KMS-11 (cell line): Measurements from ENCODE around the gene RANBP17.

ENCODE experiments used
- H2AFZ ChIP-seq: fragments of 200-600 bp; sonication (generic); 2 replicates; pipeline ENCODE4 v1.6.1; 2016; ENCODE audit warnings: antibody characterized with exemption, mixed run types, low read depth
- H3K27ac ChIP-seq: fragments of 200-600 bp; sonication (generic); 2 replicates; pipeline ENCODE4 v1.6.1; 2016; ENCODE audit warnings: mild to moderate bottlenecking, mixed run types
- H3K27me3 ChIP-seq: fragments of 200-600 bp; sonication (generic); 2 replicates; pipeline ENCODE4 v1.6.1; 2017; ENCODE audit warnings: mild to moderate bottlenecking, low read depth, mixed run types, moderate library complexity; ENCODE audit not compliant: insufficient read depth
- H3K36me3 ChIP-seq: fragments of 200-600 bp; sonication (generic); 2 replicates; pipeline ENCODE4 v1.6.1; 2017; ENCODE audit warnings: mild to moderate bottlenecking, mixed run types; ENCODE audit not compliant: insufficient read depth
- H3K4me1 ChIP-seq: fragments of 200-600 bp; sonication (generic); 2 replicates; pipeline ENCODE4 v1.6.1; 2016; ENCODE audit warnings: mild to moderate bottlenecking, low read depth, mixed run types; ENCODE audit not compliant: poor library complexity, severe bottlenecking
- H3K4me2 ChIP-seq: fragments of 200-600 bp; sonication (generic); 2 replicates; pipeline ENCODE4 v1.7.0; 2016; ENCODE audit warnings: mild to moderate bottlenecking, mixed run types
- H3K4me3 ChIP-seq: fragments of 200-600 bp; sonication (generic); IDR thresholded peaks from 2 replicates; pipeline ENCODE4 v1.6.1; 2017; ENCODE audit warnings: low read depth, low read length, mixed read lengths; ENCODE audit not compliant: insufficient read depth
- H3K79me2 ChIP-seq: fragments of 200-600 bp; sonication (generic); 2 replicates; pipeline ENCODE4 v1.6.1; 2016; ENCODE audit warnings: low read depth, mixed run types; ENCODE audit not compliant: insufficient read depth
- H3K9ac ChIP-seq: fragments of 200-600 bp; sonication (generic); 2 replicates; pipeline ENCODE4 v1.6.1; 2016; ENCODE audit warnings: mild to moderate bottlenecking, mixed run types
- H4K20me1 ChIP-seq: fragments of 200-600 bp; sonication (generic); 2 replicates; pipeline ENCODE4 v1.6.1; 2016; ENCODE audit warnings: mild to moderate bottlenecking, mixed run types; ENCODE audit not compliant: insufficient read depth
- TF ChIP-seq, protein P1 (sequence below): fragments of 200-600 bp; sonication (generic); conservative IDR thresholded peaks from 2 replicates; pipeline ENCODE4 v1.6.1; 2017; ENCODE audit warnings: low read depth, mild to moderate bottlenecking, antibody characterized with exemption, low read length, moderate library complexity, mixed read lengths

Gene RANBP17

DNA sequence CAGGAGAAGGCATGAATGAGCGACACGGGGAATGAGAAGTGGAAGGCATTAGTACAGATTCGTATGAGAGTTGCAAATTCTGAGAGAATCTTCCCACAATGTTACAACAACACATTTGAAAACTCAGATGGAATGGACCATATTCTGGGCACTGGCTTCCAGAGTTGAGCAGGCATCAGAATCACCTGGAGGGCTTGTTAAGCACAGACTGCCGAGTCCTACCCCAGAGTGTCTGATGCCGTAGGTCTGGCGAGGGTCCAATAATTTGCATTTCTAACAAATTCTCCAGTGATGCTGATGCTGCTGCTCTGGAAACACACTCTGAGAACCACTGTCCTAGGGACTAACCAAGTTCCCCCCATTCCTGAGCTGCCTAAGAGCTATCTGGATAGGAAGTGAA is 444.3 kb downstream of the RANBP17 start:
- H4K20me1 ChIP-seq, result no peaks in the 10 kb centered on the region
- H3K27me3 ChIP-seq, result no peaks in the 10 kb centered on the region
- H3K4me1 ChIP-seq, result no peaks in the 10 kb centered on the region
- no peaks in the 10 kb centered on the region for H3K36me3 ChIP-seq
- H3K9ac ChIP-seq, result no peak overlapping the region
- H3K79me2 ChIP-seq, result no peaks in the 10 kb centered on the region
- H3K4me3 ChIP-seq, result no peak overlapping the region
- TF ChIP-seq, protein P1, sequence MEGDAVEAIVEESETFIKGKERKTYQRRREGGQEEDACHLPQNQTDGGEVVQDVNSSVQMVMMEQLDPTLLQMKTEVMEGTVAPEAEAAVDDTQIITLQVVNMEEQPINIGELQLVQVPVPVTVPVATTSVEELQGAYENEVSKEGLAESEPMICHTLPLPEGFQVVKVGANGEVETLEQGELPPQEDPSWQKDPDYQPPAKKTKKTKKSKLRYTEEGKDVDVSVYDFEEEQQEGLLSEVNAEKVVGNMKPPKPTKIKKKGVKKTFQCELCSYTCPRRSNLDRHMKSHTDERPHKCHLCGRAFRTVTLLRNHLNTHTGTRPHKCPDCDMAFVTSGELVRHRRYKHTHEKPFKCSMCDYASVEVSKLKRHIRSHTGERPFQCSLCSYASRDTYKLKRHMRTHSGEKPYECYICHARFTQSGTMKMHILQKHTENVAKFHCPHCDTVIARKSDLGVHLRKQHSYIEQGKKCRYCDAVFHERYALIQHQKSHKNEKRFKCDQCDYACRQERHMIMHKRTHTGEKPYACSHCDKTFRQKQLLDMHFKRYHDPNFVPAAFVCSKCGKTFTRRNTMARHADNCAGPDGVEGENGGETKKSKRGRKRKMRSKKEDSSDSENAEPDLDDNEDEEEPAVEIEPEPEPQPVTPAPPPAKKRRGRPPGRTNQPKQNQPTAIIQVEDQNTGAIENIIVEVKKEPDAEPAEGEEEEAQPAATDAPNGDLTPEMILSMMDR, result no peak
- no peak overlapping the region for H3K27ac ChIP-seq
- H3K4me2 ChIP-seq, result no peak overlapping the region
- no peak overlapping the region for H2AFZ ChIP-seq

DNA sequence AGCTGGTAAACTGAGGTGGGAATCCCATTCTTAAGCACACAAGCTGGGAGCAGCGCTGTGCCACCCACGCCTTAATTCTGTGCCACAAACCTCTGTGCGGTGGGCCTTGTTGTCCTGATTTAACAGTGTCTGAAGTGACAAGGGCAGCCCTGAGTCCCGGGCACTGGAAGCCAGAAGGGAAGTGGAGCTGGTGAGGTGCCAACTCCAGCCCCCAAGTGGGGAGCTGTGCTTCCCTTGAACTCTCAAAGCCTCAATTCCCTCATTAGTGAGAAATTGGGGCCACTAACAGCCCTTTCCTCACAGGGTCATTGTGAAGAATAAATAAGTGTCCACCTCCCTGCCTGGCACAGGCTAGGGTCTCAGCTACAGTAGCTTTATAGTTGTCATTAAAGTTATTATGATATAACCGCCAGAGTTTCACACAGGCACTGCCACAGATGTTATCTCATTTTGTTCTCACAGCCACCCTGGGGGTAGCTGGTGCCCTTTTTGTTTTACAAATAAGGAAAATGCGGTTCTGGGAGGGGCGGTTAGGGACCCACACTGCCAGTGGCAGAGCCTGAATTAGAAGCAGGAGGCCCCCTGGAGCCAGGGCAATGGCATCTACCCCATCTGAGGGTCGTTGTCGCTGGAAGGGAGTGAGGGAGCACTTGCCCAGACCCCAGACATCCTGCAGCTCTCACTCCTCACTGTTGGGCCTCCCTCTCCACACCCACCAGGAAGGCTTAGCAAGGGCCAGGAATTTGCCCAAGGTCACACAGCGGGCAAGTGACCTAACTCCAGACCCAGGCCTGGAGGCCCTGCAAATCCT is 445.2 kb downstream of the RANBP17 start:
- Histone ChIP-seq H3K4me1 (no peaks in the 10 kb centered on the region), H2AFZ (no peak overlapping the region), H3K27me3 (no peaks in the 10 kb centered on the region), H3K4me2 (no peak overlapping the region), H4K20me1 (no peaks in the 10 kb centered on the region), H3K36me3 (no peaks in the 10 kb centered on the region), H3K4me3 (no peak overlapping the region), H3K79me2 (no peaks in the 10 kb centered on the region), H3K9ac (no peak overlapping the region), H3K27ac (no peak overlapping the region)
- TF ChIP-seq, protein P1, result no peak

DNA sequence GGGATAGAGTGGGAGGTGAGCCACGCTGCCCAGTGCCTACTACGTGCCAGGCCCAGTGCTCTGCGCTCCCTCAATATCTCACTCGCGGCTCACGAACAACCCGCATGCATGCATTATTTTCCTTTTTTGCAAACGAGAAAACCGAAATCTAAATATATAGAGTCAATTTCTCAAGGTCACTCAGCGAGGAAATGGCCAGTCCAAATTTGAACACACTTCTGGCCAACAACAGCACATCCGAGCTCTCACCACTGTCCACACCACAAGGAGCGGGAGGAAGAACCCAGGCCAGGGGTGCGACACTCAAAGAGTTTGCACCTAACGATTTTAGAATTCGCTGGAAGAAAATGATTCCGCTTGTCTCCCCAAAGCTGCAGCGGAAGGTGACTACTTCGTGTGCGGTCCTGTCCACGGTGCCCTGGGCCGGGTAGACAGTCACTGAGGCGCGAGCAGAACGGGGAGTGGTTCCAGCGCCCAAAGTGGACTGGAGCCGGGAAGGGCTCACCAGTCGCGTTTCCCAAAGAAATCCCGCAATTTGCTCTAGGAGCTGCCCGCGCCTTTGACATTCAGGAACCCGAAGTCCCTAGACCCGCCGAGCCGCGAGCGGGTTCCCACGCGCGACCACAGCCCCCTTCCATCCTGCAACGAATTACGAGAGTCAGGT is 446.1 kb downstream of the RANBP17 start:
- no peaks in the 10 kb centered on the region for H3K27me3 ChIP-seq

DNA sequence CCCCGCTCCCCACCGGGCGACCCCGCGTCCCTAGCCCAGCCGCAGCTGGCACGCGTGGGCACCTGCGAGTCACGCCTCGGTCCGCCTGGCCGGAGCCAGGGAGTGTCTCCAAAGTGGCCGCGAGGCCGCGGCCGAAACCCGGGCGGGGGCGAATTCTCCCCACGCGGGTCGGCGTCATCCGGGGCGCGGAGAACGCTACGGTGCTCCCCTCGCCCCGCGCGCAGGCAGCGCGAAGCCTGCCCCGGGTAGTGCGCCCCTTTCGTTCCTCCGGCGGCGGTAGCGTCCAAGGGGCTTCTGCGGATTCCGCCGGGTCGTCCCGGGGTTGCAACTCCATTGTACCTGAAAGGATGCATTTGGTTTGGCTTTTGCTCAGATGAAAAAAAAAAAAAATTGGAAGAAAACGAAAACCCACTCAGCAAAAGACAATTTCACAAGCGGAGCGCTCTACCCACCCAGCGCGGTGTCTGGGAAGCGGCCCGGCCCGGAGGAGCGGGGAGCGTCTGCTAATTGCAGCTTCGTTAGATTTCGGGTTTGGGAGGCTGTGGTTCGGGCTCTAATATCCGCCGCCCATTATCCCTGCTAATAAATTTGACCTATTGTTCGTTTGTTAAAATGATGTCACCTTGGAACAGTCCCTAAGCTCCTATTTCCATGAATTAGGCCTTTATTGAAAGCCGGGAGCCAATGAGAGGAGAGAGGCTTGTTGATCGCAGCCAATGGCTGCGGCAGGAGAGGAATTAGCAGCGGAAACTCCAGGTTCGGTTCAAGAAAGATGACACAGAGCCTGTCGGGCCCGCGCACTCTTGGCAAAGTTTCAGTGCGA is 446.8 kb downstream of the RANBP17 start, which contains the start of gene TLX3:
TLX3 (plus strand) TSS at position 796 of the 823 bp plus-strand sequence. CDS start 118 bp downstream, outside the sequence.
- H3K27ac ChIP-seq, result no peak within 1 kb of the TSS
- H3K36me3 ChIP-seq, result no peaks in the 10 kb centered on the region
- TF ChIP-seq, protein P1, result no peak
- no peaks in the 10 kb centered on the region for H3K79me2 ChIP-seq
- no peaks in the 10 kb centered on the region for H4K20me1 ChIP-seq
- H2AFZ ChIP-seq, result no peak within 1 kb of the TSS
- no peak within 1 kb of the TSS for H3K4me3 ChIP-seq
- H3K27me3 ChIP-seq, result no peaks in the 10 kb centered on the region
- H3K4me1 ChIP-seq, result no peaks in the 10 kb centered on the region
- H3K9ac ChIP-seq, result no peak within 1 kb of the TSS
- H3K4me2 ChIP-seq, result no peak within 1 kb of the TSS

More for the DNA sequence above, 446.1 kb downstream of the RANBP17 start:
- H4K20me1 ChIP-seq, result no peaks in the 10 kb centered on the region
- H3K4me2 ChIP-seq, result no peak overlapping the region
- H3K4me1 ChIP-seq, result no peaks in the 10 kb centered on the region
- H3K9ac ChIP-seq, result no peak overlapping the region
- no peak overlapping the region for H3K4me3 ChIP-seq
- H3K79me2 ChIP-seq, result no peaks in the 10 kb centered on the region
- TF ChIP-seq, protein P1, result no peak
- no peak overlapping the region for H2AFZ ChIP-seq
- H3K36me3 ChIP-seq, result no peaks in the 10 kb centered on the region
- H3K27ac ChIP-seq, result no peak overlapping the region
